Measurements from ENCODE around the gene BNC2.
"Not testable (repeated sequence)": the region's sequence is repeated elsewhere in the genome, so short reads cannot be mapped to it uniquely, and the experiment has no call there.

The BNC2 gene

GRCh38 chr9:16870596-16871335 lies at the start of gene BNC2:
Gene BNC2, minus strand, starts transcription at chr9:16870670. Its CDS starts 22 bp downstream, at chr9:16870648.
- DNase-seq: peak in 19 of 42 donors; percentile 5 to 55 (median 24)
- intact Hi-C loops (cut with DNase I): no loop called here

DNA sequence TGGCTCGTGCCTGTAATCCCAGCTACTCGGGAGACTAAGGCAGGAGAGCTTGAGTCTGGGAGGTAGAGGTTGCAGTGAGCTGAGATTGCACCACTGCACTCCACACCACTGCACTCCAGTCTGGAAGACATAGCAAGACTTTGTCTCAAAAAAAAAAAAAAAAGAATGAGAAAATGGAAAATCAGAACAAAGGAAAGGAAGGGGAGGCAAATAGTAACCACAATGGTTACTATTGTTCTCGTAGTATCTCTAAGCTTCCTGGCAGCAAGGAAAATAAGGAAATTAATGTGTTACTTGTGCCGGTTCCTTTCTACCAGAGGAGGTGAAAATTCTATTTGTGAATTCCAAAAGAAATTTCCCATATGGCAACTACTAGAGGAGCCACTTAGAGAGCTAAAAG lies 48.5 kb upstream of the BNC2 start:
- intact Hi-C loops (cut with DNase I): no loop called here
- DNase-seq: no peak

GRCh38 chr9:16915126-16915831 lies 44.8 kb upstream of the BNC2 start:
- peak in 12 of 42 donors; percentile 9 to 44 (median 22) for DNase-seq
- intact Hi-C loops (cut with DNase I): no loop called here

DNA sequence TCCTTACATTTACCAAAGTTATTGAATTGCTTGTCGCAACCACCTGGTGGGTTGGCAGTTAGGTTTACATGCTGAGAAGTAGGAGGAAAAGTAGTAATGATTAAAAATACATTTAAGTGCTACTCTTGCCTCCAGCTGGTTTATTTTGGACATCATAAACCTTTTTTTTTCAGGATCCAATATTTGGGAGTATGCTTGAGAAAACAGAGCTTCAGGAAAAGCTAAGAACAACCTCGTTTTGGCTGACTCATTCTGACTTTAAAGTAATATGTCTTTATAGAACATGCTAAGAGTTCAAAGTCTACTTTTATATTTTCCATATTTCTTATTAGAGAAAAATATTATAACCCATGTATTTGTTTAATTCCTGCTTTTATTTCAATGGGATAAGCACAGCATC lies 41.7 kb upstream of the BNC2 start:
- intact Hi-C loops (cut with DNase I): no loop called here
- DNase-seq: no peak

- DNase-seq; intact Hi-C loops (cut with DNase I): not testable (repeated sequence)
Measured at GRCh38 chr9:16908206-16908605, 37.7 kb upstream of the BNC2 start.

DNA sequence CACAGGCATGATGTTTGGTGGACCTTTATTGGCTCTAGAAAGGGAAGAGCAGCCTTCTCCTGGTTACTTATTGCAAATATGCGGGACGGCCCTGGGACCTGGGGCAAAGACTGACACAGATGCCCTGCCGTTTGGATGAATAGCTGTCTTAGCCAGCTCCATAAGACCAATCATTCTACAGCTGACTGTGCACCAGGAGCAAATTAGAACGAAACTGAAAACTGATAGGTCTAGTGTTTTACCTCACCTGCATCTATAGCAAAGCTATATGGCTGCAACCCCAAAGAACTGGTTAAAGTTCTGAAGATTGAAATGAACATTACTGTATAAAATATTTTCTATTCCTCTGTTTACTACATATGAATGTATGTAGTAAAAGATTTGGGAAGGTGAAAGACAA lies 34.2 kb upstream of the BNC2 start:
- intact Hi-C loops (cut with DNase I): no loop called here
- DNase-seq: no peak

GRCh38 chr9:16901590-16901989 lies 31.1 kb upstream of the BNC2 start:
- intact Hi-C loops (cut with DNase I): no loop called here
- DNase-seq: no peak

GRCh38 chr9:16899606-16900005 lies 29.1 kb upstream of the BNC2 start:
- intact Hi-C loops (cut with DNase I): no loop called here
- DNase-seq: no peak

GRCh38 chr9:16898464-16898863 lies 28.0 kb upstream of the BNC2 start:
- DNase-seq: no peak
- intact Hi-C loops (cut with DNase I): no loop called here

- intact Hi-C loops (cut with DNase I): no loop called here
Measured at GRCh38 chr9:16888594-16888993, 18.1 kb upstream of the BNC2 start.

GRCh38 chr9:16885931-16886330 lies 15.5 kb upstream of the BNC2 start:
- no peak for DNase-seq
- intact Hi-C loops (cut with DNase I): no loop called here

More at GRCh38 chr9:16888594-16888993, 18.1 kb upstream of the BNC2 start:
- DNase-seq: no peak

DNA sequence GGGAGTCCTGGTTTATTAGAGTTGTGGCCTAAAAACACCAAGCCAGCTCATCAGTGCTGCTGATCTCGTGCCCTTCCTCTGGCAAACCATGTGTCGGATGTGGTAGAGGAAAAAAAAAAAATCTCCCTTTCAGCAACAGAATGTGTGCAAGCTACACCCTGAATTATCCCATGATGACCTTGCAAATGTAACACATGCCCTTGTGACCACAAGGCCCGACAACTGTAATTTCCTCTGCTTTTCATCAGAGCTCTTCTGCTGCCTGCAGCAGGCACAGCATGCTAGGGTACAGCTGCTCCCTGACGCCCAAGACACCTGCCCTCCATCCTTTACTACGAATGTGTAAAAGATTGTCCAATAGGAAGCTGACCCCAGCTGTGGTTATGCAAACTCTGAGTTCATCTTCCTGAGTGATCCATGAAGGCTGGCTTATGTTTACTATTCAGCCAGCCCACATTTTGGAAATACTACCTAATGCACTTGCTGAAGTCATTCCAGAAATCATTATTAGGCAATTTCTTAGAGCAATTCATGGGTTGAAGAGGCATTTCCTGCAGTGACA lies 14.6 kb upstream of the BNC2 start:
- intact Hi-C loops (cut with DNase I): no loop called here
- peak in 3 of 42 donors; percentile 16 to 30 (median 27) for DNase-seq

- no peak for DNase-seq
- intact Hi-C loops (cut with DNase I): no loop called here
Measured at GRCh38 chr9:16884373-16884772, 13.9 kb upstream of the BNC2 start.

- intact Hi-C loops (cut with DNase I): no loop called here
- DNase-seq: no peak
Measured at GRCh38 chr9:16883586-16883985, 13.1 kb upstream of the BNC2 start.

- DNase-seq; intact Hi-C loops (cut with DNase I): not testable (repeated sequence)
Measured at GRCh38 chr9:16882440-16882839, 12.0 kb upstream of the BNC2 start.

GRCh38 chr9:16879416-16879815 lies 8.9 kb upstream of the BNC2 start:
- intact Hi-C loops (cut with DNase I): no loop called here
- DNase-seq: no peak

- intact Hi-C loops (cut with DNase I): no loop called here
- no peak for DNase-seq
Measured at GRCh38 chr9:16877256-16877655, 6.8 kb upstream of the BNC2 start.

DNA sequence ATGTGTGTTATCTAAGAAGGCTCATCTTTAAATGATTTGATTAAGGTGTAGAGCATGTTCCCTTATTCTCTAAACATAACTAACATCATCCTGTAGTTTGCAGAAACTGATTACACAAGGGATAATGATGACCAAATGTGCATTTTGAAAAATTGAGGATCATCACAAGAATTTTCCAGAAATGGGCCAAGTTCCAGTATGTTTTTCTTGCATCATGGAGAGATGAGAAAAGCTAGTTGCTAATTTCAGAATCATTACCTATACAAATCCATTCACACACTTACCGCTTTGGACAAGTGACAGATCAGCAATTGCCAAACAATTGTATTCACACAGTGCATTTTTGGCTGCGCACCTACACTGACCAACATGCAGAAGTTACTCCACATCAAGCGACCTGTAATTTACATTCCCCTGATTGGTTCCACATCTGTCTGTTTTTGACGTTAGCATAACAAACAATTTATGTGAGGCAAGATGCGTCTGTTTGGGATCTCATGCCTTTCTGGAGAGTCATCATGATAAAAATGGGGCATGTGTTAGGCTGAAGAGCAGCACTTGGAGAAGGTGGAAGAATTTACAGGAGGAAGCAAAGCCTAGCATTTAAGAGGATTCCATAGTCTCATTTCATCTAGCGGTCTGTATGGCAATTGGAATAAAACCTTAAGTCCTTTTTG lies 2.8 kb upstream of the BNC2 start:
- intact Hi-C loops (cut with DNase I): no loop called here
- no peak for DNase-seq

GRCh38 chr9:16871336-16872151 lies 1.1 kb upstream of the BNC2 start:
- peak in 28 of 42 donors; percentile 18 to 70 (median 33) for DNase-seq
- intact Hi-C loops (cut with DNase I): no loop called here
